ENCODE data around the gene ICA1.

GRCh38 chr7:8206956-8207355 lies 55.0 kb downstream of the ICA1 start:
- TF ChIP-seq MYC (IDR thresholded peaks at IDR 0.05; ENCODE audit: low read depth, low read length) (no peak), POLR2A (IDR thresholded peaks at IDR 0.05; ENCODE audit: extremely low read depth, insufficient read length) (no peak)
- TF ChIP-seq, protein P1, sequence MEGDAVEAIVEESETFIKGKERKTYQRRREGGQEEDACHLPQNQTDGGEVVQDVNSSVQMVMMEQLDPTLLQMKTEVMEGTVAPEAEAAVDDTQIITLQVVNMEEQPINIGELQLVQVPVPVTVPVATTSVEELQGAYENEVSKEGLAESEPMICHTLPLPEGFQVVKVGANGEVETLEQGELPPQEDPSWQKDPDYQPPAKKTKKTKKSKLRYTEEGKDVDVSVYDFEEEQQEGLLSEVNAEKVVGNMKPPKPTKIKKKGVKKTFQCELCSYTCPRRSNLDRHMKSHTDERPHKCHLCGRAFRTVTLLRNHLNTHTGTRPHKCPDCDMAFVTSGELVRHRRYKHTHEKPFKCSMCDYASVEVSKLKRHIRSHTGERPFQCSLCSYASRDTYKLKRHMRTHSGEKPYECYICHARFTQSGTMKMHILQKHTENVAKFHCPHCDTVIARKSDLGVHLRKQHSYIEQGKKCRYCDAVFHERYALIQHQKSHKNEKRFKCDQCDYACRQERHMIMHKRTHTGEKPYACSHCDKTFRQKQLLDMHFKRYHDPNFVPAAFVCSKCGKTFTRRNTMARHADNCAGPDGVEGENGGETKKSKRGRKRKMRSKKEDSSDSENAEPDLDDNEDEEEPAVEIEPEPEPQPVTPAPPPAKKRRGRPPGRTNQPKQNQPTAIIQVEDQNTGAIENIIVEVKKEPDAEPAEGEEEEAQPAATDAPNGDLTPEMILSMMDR (IDR thresholded peaks at IDR 0.05; ENCODE audit: low read depth, low read length): no peak
- TF ChIP-seq, protein P2, sequence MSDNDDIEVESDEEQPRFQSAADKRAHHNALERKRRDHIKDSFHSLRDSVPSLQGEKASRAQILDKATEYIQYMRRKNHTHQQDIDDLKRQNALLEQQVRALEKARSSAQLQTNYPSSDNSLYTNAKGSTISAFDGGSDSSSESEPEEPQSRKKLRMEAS (IDR thresholded peaks at IDR 0.05; ENCODE audit: low read depth, low read length): no peak

Data from NB4 (cell line).